Hematopoietic multipotent progenitor cell treated with erythropoietin and hydrocortisone succinate and interleukin-3 and kit ligand, for 17 days (in vitro differentiated cells): Measurements from ENCODE around the gene PPP2R2C.

Source experiments
- DNase-seq: peaks from one replicate; pipeline ENCODE4 v3.0.0-alpha.2; 2015; ENCODE audit warnings: low spot score

The PPP2R2C gene

DNA sequence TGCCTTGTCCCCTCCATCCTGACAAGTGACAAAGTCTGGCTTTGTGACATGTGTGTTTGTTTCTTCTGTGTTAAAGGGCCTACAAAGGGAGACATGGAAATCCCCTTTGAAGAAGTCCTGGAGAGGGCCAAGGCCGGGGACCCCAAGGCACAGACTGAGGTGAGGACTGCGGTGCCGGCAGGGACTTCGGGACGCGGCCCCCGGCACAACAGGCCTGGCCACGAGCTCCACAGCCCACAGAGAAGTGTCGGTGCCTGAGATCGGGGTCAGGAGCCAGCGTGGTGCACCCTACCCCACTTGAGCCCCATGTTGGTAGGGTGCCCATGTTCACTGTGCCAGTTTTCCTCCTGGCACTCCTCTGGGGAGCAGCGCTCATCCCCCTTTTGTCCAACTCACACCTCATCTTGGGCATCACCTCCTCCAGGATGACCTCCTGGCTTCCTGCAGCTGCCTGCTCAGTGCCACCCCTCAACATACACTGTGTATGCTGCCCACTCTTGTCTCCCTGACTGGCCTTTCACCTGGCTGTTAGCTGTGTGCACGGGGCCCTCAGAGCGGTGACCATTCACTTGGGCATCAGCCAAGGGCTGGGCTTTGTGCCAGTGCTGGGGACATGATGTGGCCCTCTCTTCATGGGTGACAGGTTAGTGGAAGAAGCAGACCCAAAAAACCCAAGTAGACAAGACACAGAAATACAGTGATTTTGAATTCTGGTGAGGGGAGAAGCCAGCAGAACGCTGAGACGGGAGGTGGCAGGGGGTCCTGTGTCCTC is 185.2 kb downstream of the PPP2R2C start:
- no peak for DNase-seq

DNA sequence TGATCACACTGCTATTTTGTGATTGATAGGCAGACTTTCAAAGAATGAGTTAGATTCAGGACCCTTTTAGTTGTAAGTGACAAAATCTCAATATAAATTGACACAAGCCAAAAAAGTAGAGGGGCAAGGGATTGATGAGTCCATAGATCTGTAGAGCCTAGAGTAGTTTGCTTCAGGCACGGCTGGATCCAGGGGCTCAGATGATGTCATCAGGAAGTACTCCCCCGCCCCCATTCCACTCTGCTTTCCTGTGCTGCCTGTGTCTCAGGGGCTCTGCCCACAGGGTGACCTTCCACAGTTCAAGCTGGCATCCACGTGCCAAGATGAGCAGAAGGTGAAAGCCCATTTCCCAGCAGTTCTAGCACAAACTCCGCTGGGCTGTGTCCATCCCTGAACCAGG is 189.1 kb downstream of the PPP2R2C start:
- DNase-seq = no peak

DNA sequence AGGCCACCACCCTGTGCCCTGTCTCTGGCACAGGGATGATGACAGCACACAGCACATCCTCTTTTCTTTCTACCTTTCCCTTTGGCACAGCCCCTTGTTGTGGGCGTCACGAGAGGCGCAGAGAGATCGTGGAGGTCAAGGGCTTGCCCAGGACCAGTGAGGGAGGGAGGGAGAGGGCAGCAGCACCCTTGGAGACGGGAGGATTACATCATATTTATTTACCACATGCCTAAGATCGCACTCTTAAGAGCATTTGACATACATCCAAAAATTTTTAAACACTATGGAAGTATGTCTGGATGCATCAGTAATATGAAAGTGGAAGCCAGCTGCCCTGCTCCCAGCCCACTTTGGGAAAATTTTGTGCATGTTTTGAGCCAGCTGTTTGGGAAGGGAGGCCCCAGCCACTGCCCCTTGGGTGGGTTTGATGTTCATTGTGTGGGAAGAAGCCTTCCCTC is 190.1 kb downstream of the PPP2R2C start:
- DNase-seq = no peak

DNA sequence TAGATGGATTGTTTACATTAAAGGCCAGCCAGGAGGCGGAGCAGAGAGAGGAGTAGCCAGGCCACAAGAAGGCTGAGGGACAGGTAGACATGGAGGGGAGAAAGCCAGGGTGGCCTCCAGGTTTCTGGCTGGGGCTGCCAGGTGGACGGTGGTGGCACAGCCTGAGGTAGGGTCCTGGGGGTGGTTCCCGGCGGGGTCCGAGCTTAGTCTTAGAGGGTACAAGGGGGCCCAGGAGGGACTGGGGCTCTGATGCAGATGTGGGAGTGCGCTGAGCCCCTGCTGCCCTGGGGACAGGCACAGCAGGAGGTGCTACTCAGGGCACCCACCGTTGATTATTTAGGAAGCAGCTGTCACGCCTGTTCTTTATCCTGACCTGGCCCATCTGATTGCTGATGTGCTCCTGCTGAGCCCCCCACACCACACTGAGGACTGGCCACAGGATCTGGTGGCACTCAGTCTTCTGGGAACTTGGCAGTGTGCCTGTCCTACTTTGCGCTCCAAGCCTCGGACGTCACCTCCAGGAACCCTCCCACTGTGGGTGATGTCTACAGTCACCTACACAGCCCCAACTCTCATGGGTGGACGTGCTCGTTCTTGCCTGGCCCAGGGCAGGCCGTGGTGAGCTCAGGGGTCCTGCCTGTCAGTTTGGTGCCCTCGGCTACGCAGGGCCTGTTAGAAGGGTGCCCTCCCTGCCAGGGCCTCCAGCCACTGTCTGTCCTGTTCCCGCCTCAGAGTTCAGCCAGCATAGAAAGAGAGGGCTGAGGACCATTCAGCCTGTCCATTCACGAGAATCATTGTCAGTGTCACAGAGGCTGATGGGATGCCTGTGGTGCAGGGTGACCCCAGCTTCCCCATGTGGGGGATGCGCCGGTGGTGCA is 190.7 kb downstream of the PPP2R2C start:
- no peak for DNase-seq

DNA sequence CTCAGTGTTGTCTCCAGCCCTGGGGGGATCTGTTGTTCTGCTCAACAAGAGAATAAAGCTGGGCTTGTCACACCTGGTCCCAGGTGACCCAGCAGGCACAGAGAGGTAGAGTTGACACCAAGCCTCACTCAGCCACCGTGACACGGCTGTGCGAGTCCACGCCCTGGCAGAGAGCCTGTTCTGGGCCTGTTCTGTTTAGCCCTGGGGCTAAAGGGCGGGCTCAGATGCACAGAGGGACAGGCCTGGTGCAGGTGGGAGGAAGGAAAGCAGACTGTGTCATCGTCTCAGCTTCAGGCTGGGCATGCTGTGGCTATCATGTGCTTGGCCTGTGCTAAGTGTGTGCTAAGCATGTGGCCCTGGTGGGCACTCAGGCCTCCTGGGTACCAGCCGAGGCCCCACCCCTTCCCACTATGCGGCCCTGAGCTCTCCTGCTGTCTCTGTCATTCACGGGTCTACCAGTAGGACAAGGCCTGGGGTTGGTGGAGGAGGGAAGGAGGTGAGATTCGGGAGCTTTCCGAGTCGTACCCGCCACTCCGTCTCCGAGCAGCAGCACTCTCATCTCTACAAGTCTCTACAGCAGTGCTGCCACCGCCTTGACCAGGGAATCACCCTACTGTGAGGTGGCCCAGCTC is 191.9 kb downstream of the PPP2R2C start:
- no peak for DNase-seq

DNA sequence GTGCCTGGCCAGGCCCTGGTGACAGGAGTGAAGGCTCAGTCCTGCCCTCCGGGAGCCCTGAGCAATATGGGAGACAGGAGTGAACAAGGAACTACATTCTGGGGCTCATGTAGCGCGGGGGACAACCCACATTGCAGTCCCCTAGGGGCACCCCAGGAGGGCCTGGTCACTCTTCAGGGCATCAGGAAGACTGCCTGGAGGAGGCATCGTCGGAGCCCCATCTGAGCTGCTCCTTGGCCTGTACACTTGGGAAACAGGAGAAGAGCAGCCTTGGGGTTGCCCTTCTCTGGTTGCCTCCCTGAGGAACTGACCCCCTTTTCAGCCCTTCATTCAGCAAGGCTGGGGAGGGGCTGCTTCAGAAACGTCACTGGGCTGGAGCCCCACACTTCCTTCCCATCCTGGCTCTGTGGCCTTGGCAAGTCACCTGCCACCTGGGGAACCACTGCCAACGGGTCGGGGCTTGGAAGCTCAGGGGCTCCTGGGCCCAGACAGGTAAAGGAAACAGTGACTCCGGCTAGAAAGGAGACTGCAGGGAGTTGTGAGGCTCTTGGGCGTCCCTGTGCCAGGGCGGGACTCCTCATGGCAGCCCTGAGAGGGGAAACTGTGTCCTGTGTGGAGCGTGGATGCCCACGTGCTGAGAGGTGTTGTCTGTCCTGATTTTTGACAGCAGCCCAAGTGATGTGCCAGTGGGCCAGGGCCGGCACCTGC is 192.7 kb downstream of the PPP2R2C start:
- no peak for DNase-seq

DNA sequence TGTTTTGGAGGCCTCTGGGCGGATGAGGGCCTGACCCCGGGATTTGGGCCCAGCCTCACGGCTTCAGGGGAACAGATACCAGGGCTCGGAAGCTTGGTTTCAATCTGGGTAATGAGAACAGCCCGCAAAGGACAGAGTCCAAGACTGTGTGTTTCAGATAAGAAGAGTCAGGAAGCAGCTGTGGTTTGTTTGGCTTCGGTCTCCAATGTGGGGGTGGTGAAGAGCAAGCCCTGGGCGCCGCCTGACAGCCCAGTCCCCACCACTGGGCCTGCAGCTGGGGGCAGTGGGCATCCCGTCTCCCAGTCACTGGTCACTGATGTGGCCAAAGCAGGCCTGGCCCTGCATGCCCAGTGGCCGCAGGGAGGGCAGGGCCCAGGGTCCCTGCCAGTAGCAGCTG is 193.6 kb downstream of the PPP2R2C start:
- DNase-seq = no peak

DNA sequence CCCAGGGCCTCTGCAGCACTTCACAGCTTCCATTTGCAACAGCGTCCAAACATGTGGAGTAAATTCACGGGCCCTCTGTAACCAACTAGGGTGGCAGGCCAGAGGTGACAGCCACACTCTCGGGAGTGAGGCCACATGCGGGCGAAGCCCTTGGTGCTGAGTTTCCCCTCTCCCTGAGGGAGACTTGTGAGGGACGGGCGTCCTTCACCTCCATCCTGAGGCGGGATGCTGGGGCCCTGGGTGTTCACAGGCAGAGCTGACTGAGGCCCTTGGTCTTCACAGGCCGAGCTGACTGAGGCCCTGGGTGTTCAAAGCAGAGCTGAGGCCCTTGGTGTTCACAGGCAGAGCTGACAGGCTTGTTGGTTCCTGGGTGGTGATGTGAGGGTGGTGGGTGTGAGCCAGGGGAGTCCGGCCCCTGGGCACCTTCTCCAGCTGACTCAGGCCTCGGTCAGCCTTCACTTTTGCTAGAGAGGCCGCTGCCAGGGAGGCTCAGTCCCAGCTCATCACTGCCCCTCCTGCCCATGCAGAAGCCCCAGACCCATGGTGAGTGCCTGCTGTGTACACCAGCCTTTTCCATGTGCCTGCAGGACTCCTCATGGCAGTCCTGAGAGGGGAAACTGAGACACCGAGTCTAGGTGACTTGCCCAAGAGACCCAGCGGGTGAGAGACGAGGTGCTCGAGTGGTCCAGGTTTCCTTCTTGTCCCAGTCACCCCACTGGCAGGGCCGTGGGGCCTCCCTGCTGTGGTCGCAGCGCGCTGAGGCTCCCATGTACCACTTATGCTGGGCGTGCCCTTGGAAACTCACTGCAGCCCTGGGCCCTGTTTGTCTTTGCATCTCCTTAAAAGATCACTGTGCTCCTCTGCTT is 194.2 kb downstream of the PPP2R2C start:
- no peak for DNase-seq

DNA sequence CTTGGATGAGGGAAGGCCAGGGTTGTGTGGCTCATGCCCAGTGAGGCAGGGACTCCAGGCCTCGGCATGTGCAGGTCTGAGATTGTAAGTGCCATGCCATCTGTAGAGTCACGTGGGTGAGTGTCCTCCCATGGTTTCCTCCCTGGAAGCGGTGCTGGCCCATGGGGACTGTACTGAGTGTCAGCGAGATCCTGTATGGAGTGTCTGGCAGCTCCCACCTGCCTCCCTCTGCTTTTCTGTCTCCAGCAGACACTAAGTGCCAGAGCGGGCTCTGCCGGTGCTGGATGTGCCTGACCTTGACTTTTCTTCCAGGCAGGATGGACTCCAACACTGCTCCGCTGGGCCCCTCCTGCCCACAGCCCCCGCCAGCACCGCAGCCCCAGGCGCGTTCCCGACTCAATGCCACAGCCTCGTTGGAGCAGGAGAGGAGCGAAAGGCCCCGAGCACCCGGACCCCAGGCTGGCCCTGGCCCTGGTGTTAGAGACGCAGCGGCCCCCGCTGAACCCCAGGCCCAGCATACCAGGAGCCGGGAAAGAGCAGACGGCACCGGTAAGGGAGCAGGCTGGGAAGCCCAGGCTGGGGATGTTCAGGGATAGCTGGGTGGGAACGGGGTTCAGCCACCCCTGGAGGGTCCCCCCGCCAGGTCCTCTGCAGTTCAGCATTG is 195.1 kb downstream of the PPP2R2C start:
- DNase-seq = no peak

DNA sequence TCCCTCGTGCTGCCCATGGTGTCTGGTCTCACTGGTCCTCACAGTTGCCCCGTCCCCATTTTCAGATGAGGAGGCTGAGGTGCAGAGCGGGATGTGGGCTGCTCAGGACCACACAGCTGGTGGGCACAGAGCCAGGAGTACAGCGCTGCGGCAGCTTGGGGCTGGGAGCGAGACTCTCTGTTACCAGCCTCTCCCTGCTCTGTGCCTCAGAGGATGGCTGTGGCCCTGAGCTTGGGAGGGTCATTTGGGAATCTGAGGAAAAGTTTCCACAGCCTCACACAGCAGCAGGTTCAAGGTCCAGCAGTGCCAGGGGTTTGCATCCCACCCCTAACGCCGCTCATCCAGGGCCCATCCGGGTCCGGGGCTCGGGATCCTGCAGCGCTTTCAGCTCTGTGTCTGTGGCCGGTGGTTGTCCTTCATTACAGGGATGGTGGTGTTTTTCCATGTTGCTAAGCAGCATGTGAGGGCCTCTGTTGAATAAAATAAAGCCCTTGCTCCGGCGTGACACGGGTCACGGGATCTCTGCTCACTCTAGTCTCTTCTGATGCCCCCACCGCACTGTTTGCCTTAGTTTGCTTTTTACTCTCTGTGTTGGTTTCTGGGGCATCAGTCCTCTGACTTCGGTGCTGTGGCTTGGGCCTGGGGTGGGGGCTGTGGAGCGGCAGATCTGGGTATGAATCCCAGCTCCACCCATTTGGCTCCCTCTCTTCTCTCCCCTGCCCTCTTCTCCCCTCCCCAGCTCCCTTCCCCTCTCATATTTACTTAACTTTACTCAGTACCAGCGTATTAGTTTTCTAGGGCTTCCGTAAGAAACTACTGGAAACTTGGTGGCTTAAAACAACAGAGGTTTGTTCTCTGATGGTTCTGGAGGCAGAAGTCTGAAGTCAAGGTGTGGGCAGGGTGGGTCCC is 196.3 kb downstream of the PPP2R2C start:
- DNase-seq = no peak

DNA sequence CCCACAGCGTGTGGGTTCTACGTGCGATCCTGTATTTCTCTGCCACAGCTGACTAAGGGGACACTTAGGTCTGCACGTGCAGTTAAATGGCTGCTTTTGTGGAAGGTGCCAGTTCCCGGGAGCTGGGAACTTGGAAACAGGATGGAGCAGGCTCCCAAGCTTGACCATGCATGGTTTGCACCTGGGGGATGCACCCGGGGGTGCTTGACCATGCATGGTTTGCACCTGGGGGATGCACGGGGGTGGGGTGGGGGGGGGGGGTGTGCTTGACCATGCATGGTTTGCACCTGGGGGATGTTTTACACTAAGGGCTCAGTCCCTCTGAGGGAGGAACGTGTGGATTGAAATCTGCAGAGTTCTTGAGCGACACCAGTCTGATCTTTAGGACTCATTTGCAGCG is 197.1 kb downstream of the PPP2R2C start:
- DNase-seq = no peak

DNA sequence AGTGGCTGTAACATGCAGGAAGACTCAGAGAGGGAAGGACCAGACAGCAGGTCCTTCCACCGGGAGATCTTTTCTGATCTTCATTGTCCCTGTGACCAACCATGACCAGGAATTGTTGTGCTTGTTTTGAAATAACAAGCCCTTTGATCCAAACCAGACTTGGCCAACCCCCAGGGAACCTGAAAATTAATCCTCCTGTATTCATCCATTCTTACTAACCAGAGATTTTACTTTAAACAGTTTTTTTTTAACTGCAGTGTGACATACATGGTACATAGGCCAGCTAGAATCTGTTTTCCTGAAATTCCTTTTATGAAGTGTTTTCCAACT is 198.8 kb downstream of the PPP2R2C start:
- no peak for DNase-seq

DNA sequence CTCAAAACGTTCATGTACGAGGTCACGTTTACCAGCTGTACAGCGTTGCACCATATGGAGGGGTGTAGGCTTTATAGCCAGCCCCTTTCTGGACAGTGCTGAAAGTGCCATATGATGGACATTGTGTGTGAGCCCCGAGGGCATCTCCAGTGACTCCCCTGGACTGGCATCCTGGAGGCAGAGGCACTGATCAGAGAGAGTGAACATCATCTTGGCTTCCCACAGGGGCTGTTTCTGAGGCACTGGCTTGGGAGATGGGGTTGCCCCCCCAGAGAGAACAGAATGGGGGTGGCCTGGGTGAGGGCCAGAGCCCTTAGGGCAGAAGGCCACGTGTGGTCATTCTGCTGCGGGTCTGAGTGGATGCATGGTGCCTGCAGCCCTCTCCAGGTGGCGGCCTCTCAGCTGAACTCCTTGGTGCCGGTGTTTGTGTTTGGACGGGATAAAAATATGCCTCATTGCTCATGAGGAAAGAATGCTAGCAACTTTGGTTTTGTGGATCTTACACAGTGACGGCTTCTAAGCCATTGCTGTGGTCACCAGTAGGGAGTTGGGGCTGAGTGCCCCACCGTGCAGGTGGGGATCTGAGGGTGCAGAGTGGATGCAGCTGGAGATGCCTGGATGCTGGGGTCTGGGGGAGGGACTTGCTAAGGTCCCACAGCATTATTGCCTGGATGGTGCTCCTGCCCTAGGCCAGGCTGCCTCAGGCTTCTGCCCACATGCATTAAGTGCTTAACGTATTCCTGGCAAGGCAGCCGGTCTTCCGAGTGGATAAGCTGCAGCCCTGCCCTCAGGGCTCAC is 199.4 kb downstream of the PPP2R2C start:
- DNase-seq = no peak

DNA sequence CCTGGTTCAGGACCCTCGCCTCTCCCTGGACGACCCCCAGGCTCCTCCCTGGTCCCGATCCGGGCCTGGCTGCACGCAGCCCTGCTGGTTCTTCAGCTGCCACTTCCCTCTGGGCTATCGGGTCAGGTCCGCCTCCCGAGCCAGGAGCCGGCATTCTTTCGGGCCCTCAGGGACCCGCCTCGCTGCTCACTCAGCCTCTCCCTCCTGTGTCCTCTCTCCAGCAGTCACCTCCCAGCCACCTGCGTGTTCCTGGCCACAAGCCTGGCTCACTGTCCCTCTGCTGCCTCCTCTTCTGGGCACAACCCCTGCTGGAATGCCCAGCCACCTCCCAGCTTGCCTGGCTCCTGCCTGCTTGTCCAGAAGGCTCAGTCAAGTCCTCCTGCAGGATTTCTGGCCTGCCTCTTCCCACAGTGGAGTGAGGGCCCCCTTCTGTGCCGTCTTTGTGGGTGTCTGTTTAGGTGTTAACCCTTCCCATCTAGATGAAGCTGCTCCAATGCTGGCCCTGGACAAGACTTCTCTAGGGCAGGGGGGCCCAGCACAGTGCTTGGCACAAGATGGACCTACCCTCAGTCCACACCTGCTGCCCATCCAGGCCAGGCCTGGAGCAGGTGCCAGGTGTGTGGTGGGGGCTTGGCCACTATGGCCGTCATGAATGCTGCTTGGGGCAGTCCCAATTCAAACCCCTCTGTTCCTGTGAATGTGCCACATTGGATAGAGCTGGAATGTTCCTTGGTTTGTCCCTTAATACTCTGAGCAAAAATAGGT is 200.5 kb downstream of the PPP2R2C start:
- no peak for DNase-seq

DNA sequence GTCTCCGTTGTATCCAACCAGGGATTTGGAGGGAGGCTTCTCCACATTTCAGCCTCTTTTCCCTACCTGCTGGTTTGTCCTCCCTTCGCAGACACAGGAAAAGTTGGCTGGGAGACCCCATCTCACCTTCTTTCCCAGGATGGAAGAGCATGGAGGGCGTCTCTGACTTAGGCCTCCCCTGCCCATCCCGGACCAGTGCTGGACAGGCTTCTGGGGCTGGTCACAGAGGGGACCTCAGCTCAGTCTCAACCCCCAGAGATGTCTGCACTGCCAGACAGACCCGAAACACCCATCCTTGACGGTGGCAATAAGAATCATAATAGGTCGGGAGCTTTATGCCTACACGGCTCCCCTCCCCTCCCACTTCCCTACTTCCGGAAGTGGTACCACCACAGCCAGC is 201.2 kb downstream of the PPP2R2C start:
- no peak for DNase-seq

DNA sequence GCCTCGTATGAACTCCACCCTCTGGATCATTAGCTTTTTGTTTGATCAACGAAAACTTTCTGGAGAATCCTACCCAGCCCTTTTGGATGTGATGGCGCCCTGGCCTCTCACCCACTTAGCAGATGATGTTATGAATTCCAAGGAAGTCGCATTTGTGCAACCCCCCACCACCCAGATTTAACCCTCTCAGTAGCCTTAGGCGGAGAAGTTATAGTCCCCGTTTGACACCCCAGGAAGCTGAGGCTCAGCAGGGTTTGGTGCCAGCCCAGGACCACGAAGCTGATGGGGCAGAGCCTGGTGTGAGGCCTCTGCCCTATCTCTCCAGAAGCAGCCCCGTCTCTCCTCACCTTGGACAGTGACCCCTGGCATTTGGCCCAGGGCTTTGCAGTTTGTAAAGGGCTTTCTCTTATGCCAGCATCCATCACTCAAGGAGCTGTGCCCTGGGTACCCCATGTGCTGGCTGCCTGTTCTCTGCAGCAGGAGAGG is 201.7 kb downstream of the PPP2R2C start:
- DNase-seq = no peak
